GM12865 (cell line): ENCODE results near the gene TMTC1.

Experiments used
- DNase-seq: peaks from one replicate; pipeline ENCODE4 v3.0.0; 2010; ENCODE audit warnings: low read depth
- H3K4me3 ChIP-seq: 2 replicates; pipeline ENCODE4 v1.5.1; 2011; ENCODE audit warnings: mild to moderate bottlenecking, low read depth, low read length, control low read depth
- CTCF ChIP-seq: IDR thresholded peaks from 2 replicates; pipeline ENCODE4 v1.5.1; 2011; ENCODE audit warnings: low read length, control low read depth, low read depth, inconsistent platforms; ENCODE audit not compliant: insufficient read depth; ENCODE audit errors: missing control alignments

The TMTC1 gene

GRCh38 chr12:29616664-29617406, 166.9 kb downstream of the TMTC1 start:
- no peak for DNase-seq
- H3K4me3 ChIP-seq = no peak overlapping the region
- TF ChIP-seq CTCF = no peak

- no peak for TF ChIP-seq CTCF
- no peak for DNase-seq
- no peak overlapping the region for H3K4me3 ChIP-seq
These were observed 168.9 kb downstream of the TMTC1 start for GRCh38 chr12:29614694-29615325.

GRCh38 chr12:29612912-29613311, 170.8 kb downstream of the TMTC1 start:
- DNase-seq = no peak
- H3K4me3 ChIP-seq = no peak overlapping the region
- no peak for TF ChIP-seq CTCF

- DNase-seq = no peak
- no peak overlapping the region for H3K4me3 ChIP-seq
- TF ChIP-seq CTCF = no peak
These were observed 171.8 kb downstream of the TMTC1 start for GRCh38 chr12:29611906-29612305.

- no peak for DNase-seq
These were observed 173.1 kb downstream of the TMTC1 start for GRCh38 chr12:29610473-29611170.

GRCh38 chr12:29609431-29610215, 174.1 kb downstream of the TMTC1 start:
- H3K4me3 ChIP-seq = no peak overlapping the region
- DNase-seq = no peak
- no peak for TF ChIP-seq CTCF

More at GRCh38 chr12:29610473-29611170, 173.1 kb downstream of the TMTC1 start:
- no peak overlapping the region for H3K4me3 ChIP-seq
- TF ChIP-seq CTCF = no peak
